HepG2 (cell line): ENCODE measurements around the gene CATSPERD. TPM values are rescaled to one million over a fixed set of nuclear protein-coding genes. Genes with fewer than 3 reads are reported as not detected.

Experiments
- E2F5 ChIP-seq: sonication (generic); formaldehyde crosslinking; conservative IDR thresholded peaks from 2 replicates; pipeline ENCODE4 v1.4.0; 2020; ENCODE audit warnings: missing genetic modification reagents
- ETS1 ChIP-seq: sonication (generic); formaldehyde crosslinking; IDR thresholded peaks from 2 replicates; pipeline ENCODE4 v1.4.0; 2020; ENCODE audit warnings: missing genetic modification reagents
- HHEX ChIP-seq: IDR thresholded peaks from 2 replicates; pipeline ENCODE4 v1.6.1; 2016; ENCODE audit warnings: control low read depth
- HMG20A ChIP-seq: IDR thresholded peaks from 2 replicates; pipeline ENCODE4 v1.6.1; 2016; ENCODE audit warnings: borderline replicate concordance
- KLF11 ChIP-seq: IDR thresholded peaks from 2 replicates; pipeline ENCODE4 v1.6.1; 2016; ENCODE audit warnings: missing compliant biosample characterization
- KMT2B ChIP-seq: IDR thresholded peaks from 2 replicates; pipeline ENCODE4 v1.6.1; 2016; ENCODE audit warnings: missing genetic modification reagents, missing compliant biosample characterization
- MLX ChIP-seq: IDR thresholded peaks from 2 replicates; pipeline ENCODE4 v1.6.1; 2016
- MYNN ChIP-seq: sonication (generic); formaldehyde crosslinking; IDR thresholded peaks from 2 replicates; pipeline ENCODE4 v1.4.0; 2020; ENCODE audit warnings: mild to moderate bottlenecking, low read depth, missing genetic modification reagents
- NBN ChIP-seq: fragments of 450-650 bp; conservative IDR thresholded peaks from 2 replicates; pipeline ENCODE4 v1.6.1; 2017
- POGK ChIP-seq: sonication (generic); formaldehyde crosslinking; conservative IDR thresholded peaks from 2 replicates; pipeline ENCODE4 v1.8.0; 2022; ENCODE audit warnings: mild to moderate bottlenecking, moderate library complexity, missing genetic modification reagents
- POLR2G ChIP-seq: fragments of 200-400 bp; formaldehyde crosslinking; IDR thresholded peaks from 2 replicates; pipeline ENCODE4 v1.6.1; 2018; ENCODE audit warnings: mild to moderate bottlenecking, low read depth, low read length, moderate library complexity
- RAD21 ChIP-seq: fragments of 450-650 bp; formaldehyde crosslinking; IDR thresholded peaks from 2 replicates; pipeline ENCODE4 v1.5.0; 2020; ENCODE audit warnings: mild to moderate bottlenecking
- RNF2 ChIP-seq: fragments of 450-650 bp; conservative IDR thresholded peaks from 2 replicates; pipeline ENCODE4 v1.6.1; 2016; ENCODE audit warnings: low read depth
- STAG1 ChIP-seq: sonication (generic); formaldehyde crosslinking; IDR thresholded peaks from 2 replicates; pipeline ENCODE4 v1.4.0; 2020; ENCODE audit warnings: missing genetic modification reagents
- XBP1 ChIP-seq: sonication (generic); formaldehyde crosslinking; IDR thresholded peaks from 2 replicates; pipeline ENCODE4 v1.5.0; 2020; ENCODE audit warnings: missing genetic modification reagents
- ZBTB34 ChIP-seq: sonication (generic); formaldehyde crosslinking; IDR thresholded peaks from 2 replicates; pipeline ENCODE4 v1.8.0; 2022; ENCODE audit warnings: mild to moderate bottlenecking, missing genetic modification reagents
- ZNF225 ChIP-seq: sonication (generic); formaldehyde crosslinking; IDR thresholded peaks from 2 replicates; pipeline ENCODE4 v1.4.0; 2020; ENCODE audit warnings: mild to moderate bottlenecking, missing genetic modification reagents
- ZNF30 ChIP-seq: sonication (generic); formaldehyde crosslinking; IDR thresholded peaks from 2 replicates; pipeline ENCODE4 v1.5.0; 2020; ENCODE audit warnings: mild to moderate bottlenecking, missing genetic modification reagents
- ZNF503 ChIP-seq: sonication (generic); formaldehyde crosslinking; IDR thresholded peaks from 2 replicates; pipeline ENCODE4 v1.4.0; 2020; ENCODE audit warnings: missing genetic modification reagents
- ZNF569 ChIP-seq: sonication (generic); formaldehyde crosslinking; IDR thresholded peaks from 2 replicates; pipeline ENCODE4 v1.5.0; 2020; ENCODE audit warnings: mild to moderate bottlenecking, missing genetic modification reagents, moderate library complexity, borderline replicate concordance
- ZNF768 ChIP-seq: sonication (generic); formaldehyde crosslinking; IDR thresholded peaks from 2 replicates; pipeline ENCODE4 v1.4.0; 2020; ENCODE audit warnings: missing genetic modification reagents
- ZSCAN21 ChIP-seq: sonication (generic); formaldehyde crosslinking; IDR thresholded peaks from 2 replicates; pipeline ENCODE4 v1.8.0; 2022; ENCODE audit warnings: mild to moderate bottlenecking, missing genetic modification reagents, moderate library complexity, borderline replicate concordance
- polyA plus RNA-seq, 8 experiments: library from polyadenylated mRNA; depleted of rRNA in 3 of 8; stranded (reverse) in 7 of 8; unstranded in 1 of 8; fragments of >200 nt; fragmentation: Illumina TruSeq in 4 of 8; extraction: Trizol in 4 of 8; gene quantifications; 2 replicates each; pipeline versions ENCODE4 v1.2.1 to v1.2.3, GENCODE V29; 2011 to 2016; ENCODE audit warnings: low read depth in 4 of 8, missing spikeins in 1 of 8, mixed read lengths in 1 of 8; ENCODE audit not compliant: insufficient read depth in 1 of 8
- total RNA-seq, 5 experiments: library from RNA; depleted of rRNA; stranded (reverse); fragments of >200 nt; fragmentation: Illumina TruSeq; extraction: Trizol; gene quantifications; 2 replicates each; pipeline ENCODE4 v1.2.3, GENCODE V29; 2016; ENCODE audit warnings: low read depth in 1 of 5

Gene CATSPERD
- total and polyA plus RNA-seq, 2 of the 13 experiments (the other 11 are each of a cell fraction or from before 2014, with no cell fraction given): 0.04 TPM; not detected in 1

- TF ChIP-seq E2F5 (CRISPR knock-in tag): peak; percentile 67
- no peak for TF ChIP-seq ZNF30 (CRISPR knock-in tag)
- no peak; the same call in 1 of the 2 replicates for TF ChIP-seq KLF11 (CRISPR knock-in tag)
- TF ChIP-seq ZBTB34: 0 out of 2 replicates have a peak, but pooled peaks have one; percentile 85
- TF ChIP-seq HHEX: peak; percentile 33; the same call in 1 of the 2 replicates
- no peak for TF ChIP-seq HMG20A (CRISPR knock-in tag)
- TF ChIP-seq POLR2G: peak; percentile 87
- TF ChIP-seq ZNF569 (CRISPR knock-in tag): no peak
- peak; percentile 70 for TF ChIP-seq KMT2B (CRISPR knock-in tag)
- TF ChIP-seq NBN: no peak
- TF ChIP-seq RAD21 (CRISPR knock-in tag): no peak; the same call in 1 of the 2 replicates
- peak; percentile 91 for TF ChIP-seq ZNF225 (CRISPR knock-in tag)
- TF ChIP-seq XBP1 (CRISPR knock-in tag): no peak
- TF ChIP-seq MYNN: 0 out of 2 replicates have a peak, but pooled peaks have one; percentile 26
- no peak for TF ChIP-seq ZNF503
- TF ChIP-seq ZSCAN21: peak; percentile 1; the same call in 1 of the 2 replicates
- no peak for TF ChIP-seq STAG1 (CRISPR knock-in tag)
- peak; percentile 97 for TF ChIP-seq POGK
- TF ChIP-seq ZNF768: peak; percentile 59; the same call in 1 of the 2 replicates
- peak; percentile 69 for TF ChIP-seq MLX (CRISPR knock-in tag)
- peak; percentile 97 for TF ChIP-seq RNF2
- TF ChIP-seq ETS1 (CRISPR knock-in tag): no peak
Observed at GRCh38 chr19:5790559-5791520, 70.4 kb downstream of the CATSPERD start, which contains the start of gene DUS3L (continued).
